ENCODE results near the gene XPNPEP2. TPM values are rescaled to one million over a fixed set of nuclear protein-coding genes. Genes with fewer than 3 reads are reported as not detected.
"Not testable (repeated sequence)": the region's sequence is repeated elsewhere in the genome, so short reads cannot be mapped to it uniquely, and the experiment has no call there.

XPNPEP2 gene
- polyA plus RNA-seq, 1 donor from 2014 or later, result 0.26 TPM

DNA sequence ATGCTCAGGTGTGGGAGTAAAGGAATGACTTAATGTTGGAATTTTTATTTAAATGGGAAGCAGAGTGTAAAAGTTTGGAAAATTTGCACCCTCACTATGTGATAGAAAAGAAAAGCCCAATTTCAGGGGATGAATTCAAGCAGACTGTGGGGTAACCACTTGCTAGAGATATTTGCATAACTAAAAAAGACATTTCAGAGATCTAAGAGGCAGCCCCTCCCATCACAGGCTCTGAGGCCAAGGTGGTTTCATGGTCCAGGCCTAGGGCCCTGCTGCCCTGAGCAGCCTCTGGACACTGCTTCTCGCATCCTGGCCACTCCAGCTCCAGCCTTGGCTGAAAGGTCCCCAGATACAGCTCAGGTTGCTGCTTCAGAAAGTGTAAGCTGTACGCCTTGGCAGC lies 5.9 kb upstream of the XPNPEP2 start:
- Mint-ChIP-seq H3K9me3 (peaks cover 0 to 2% (median 0%) of the 10 kb centered on the region in 3 donors), H3K27me3 (peaks cover 7% of the 10 kb centered on the region), H3K27ac (no peak overlapping the region), H3K4me3 (peak overlapping the region in 1 of 4 donors; percentile 71), H3K36me3 (no peaks in the 10 kb centered on the region), H3K4me1 (peaks cover 23 to 31% (median 31%) of the 10 kb centered on the region in 3 donors)

GRCh38 chrX:129733335-129733734 lies 5.4 kb upstream of the XPNPEP2 start:
- Mint-ChIP-seq H3K36me3 (no peaks in the 10 kb centered on the region), H3K27ac (no peak overlapping the region), H3K9me3 (peaks cover 0 to 2% (median 0%) of the 10 kb centered on the region in 3 donors), H3K4me3 (no peak overlapping the region), H3K4me1 (peaks cover 27 to 35% (median 35%) of the 10 kb centered on the region in 3 donors), H3K27me3 (peaks cover 8% of the 10 kb centered on the region)

GRCh38 chrX:129736491-129736890 lies 2.3 kb upstream of the XPNPEP2 start:
- Mint-ChIP-seq H3K4me3 (no peak overlapping the region), H3K36me3 (no peaks in the 10 kb centered on the region), H3K4me1 (peaks cover 23 to 30% (median 27%) of the 10 kb centered on the region in 3 donors), H3K27ac (peak overlapping the region in 1 of 3 donors; percentile 38), H3K9me3 (peaks cover 0 to 2% (median 0%) of the 10 kb centered on the region in 3 donors), H3K27me3 (peaks cover 6% of the 10 kb centered on the region)

GRCh38 chrX:129737916-129738315 lies 863 bp upstream of the XPNPEP2 start:
- H3K4me3 Mint-ChIP-seq, result peak overlapping the region in 1 of 4 donors; percentile 9
- H3K4me1 Mint-ChIP-seq, result peaks cover 18 to 21% (median 21%) of the 10 kb centered on the region in 3 donors
- H3K36me3 Mint-ChIP-seq, result no peaks in the 10 kb centered on the region
- peak overlapping the region in 1 of 3 donors; percentile 68 for H3K27ac Mint-ChIP-seq
- H3K9me3 Mint-ChIP-seq, result peaks cover 0 to 2% (median 0%) of the 10 kb centered on the region in 3 donors
- peaks cover 9% of the 10 kb centered on the region for H3K27me3 Mint-ChIP-seq

DNA sequence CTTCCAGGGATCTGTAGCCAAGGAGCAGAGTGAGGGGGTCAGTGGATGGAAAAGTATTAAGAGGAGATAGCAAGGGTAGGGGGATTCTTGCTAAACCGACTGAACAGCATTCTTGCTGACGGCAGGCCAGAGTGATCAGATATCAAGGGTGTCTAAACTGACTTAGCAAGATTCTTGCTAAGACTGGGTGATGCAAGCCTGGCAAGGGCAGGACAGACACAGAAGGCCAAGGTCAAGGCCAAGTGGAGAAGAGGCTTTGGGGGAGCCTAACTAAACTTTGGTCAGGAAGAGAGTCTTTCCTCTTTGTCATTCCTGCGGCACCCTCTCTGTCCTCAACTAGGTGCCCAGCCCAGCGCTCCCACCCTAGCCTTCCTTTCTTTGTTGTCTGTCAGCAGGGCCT lies 799 bp downstream of the XPNPEP2 start:
- Mint-ChIP-seq H3K9me3 (no peaks in the 10 kb centered on the region), H3K27me3 (peaks cover 9% of the 10 kb centered on the region), H3K36me3 (no peaks in the 10 kb centered on the region), H3K4me3 (no peak overlapping the region), H3K4me1 (peaks cover 15 to 21% (median 20%) of the 10 kb centered on the region in 3 donors), H3K27ac (peak overlapping the region in 1 of 3 donors; percentile 37)

GRCh38 chrX:129741880-129742758 lies 3.3 kb downstream of the XPNPEP2 start:
- no peak overlapping the region for H3K27ac Mint-ChIP-seq
- no peaks in the 10 kb centered on the region for H3K36me3 Mint-ChIP-seq
- H3K4me3 Mint-ChIP-seq, result no peak overlapping the region

GRCh38 chrX:129742759-129743152 lies 4.0 kb downstream of the XPNPEP2 start:
- H3K9me3 Mint-ChIP-seq, H3K27ac Mint-ChIP-seq, H3K27me3 Mint-ChIP-seq, H3K36me3 Mint-ChIP-seq, H3K4me3 Mint-ChIP-seq: not testable (repeated sequence)
- peaks cover 6 to 10% (median 7%) of the 10 kb centered on the region in 3 donors for H3K4me1 Mint-ChIP-seq

More at GRCh38 chrX:129741880-129742758, 3.3 kb downstream of the XPNPEP2 start:
- no peaks in the 10 kb centered on the region for H3K9me3 Mint-ChIP-seq
- peaks cover 8% of the 10 kb centered on the region for H3K27me3 Mint-ChIP-seq
- H3K4me1 Mint-ChIP-seq, result peaks cover 10 to 11% (median 11%) of the 10 kb centered on the region in 3 donors

DNA sequence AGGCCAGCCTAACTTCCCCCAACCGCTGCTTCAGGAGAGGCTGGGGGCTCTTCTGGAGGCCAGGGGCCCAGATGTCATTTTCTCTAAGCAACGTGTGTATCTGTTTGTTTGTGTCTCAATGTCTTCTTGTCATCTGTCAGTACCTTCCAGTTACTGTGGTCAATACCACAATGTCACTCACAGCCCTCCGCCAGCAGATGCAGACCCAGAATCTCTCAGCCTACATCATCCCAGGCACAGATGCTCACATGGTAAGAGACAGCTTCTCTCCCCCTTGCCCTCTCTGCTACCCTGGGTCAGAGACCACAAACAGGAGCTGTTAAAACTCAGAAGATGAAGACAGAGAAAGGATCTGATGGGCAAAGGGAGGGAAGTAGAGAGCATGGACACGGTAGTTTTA lies 5.0 kb downstream of the XPNPEP2 start:
- Mint-ChIP-seq H3K4me1 (peaks cover 2 to 5% (median 2%) of the 10 kb centered on the region in 3 donors), H3K27ac (peak overlapping the region in 1 of 3 donors; percentile 36), H3K27me3 (peaks cover 6% of the 10 kb centered on the region), H3K9me3 (no peaks in the 10 kb centered on the region), H3K36me3 (no peaks in the 10 kb centered on the region), H3K4me3 (no peak overlapping the region)

- H3K4me3 Mint-ChIP-seq, result no peak overlapping the region
- no peaks in the 10 kb centered on the region for H3K9me3 Mint-ChIP-seq
Observed at GRCh38 chrX:129744861-129745321, 6.1 kb downstream of the XPNPEP2 start.

DNA sequence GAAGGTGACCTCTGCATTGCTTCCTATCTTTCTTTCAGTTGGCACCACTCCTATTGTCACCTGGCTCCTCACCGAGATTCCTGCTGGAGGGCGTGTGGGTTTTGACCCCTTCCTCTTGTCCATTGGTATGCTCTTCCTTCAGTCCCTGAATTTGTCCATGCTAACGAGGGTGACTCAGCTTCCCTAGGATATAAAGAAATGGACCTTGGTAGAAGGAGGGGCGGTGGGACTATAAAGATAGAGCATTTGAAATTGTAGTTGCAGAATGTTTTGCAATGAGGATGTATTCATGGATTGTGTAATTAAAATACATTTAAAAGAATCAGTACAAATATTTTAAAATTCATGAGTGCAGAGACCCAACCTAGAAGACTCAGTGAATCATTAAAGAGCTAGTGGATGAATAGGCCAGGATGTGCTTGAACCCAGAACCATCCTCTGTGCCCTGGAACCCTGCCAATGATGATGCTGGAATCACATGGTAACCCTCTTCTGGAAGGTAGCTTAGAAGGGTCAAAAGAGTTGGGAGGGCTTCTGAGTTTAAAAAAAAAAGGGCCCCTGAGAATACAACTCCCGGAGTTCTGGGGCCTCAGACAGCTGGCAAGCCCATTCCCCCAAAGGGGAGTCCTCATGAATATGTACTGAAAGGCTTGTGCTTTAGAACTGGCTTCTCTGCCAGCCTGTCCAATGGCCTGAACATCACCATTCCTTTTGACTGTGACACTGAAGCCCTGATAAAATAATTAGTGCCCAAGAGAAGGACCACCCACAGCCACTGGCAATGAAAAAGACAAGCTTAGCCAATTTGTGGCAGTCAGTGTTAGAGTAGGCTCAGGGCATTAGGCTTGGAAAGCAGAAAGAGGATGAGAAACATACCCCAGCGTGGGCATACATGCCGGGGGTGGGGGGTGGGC lies 8.0 kb downstream of the XPNPEP2 start:
- Mint-ChIP-seq H3K36me3 (no peaks in the 10 kb centered on the region), H3K4me1 (peaks cover 0 to 2% (median 2%) of the 10 kb centered on the region in 3 donors), H3K27ac (no peak overlapping the region), H3K4me3 (no peak overlapping the region), H3K9me3 (no peaks in the 10 kb centered on the region), H3K27me3 (peaks cover 7% of the 10 kb centered on the region)

More at GRCh38 chrX:129744861-129745321, 6.1 kb downstream of the XPNPEP2 start:
- H3K27me3 Mint-ChIP-seq, result peaks cover 6% of the 10 kb centered on the region
- H3K36me3 Mint-ChIP-seq, result no peaks in the 10 kb centered on the region
- H3K27ac Mint-ChIP-seq, result no peak overlapping the region
- peaks cover 0 to 2% (median 2%) of the 10 kb centered on the region in 3 donors for H3K4me1 Mint-ChIP-seq

- Mint-ChIP-seq H3K27me3 (peaks cover 7% of the 10 kb centered on the region), H3K4me3 (no peak overlapping the region), H3K27ac (no peak overlapping the region), H3K4me1 (peaks cover 0 to 3% (median 0%) of the 10 kb centered on the region in 3 donors), H3K9me3 (no peaks in the 10 kb centered on the region), H3K36me3 (no peaks in the 10 kb centered on the region)
Observed at GRCh38 chrX:129747533-129747932, 8.8 kb downstream of the XPNPEP2 start.

GRCh38 chrX:129748305-129748704 lies 9.5 kb downstream of the XPNPEP2 start:
- Mint-ChIP-seq H3K4me3 (no peak overlapping the region), H3K4me1 (peaks cover 0 to 4% (median 0%) of the 10 kb centered on the region in 3 donors), H3K27me3 (peaks cover 4% of the 10 kb centered on the region), H3K27ac (no peak overlapping the region), H3K36me3 (no peaks in the 10 kb centered on the region), H3K9me3 (no peaks in the 10 kb centered on the region)

DNA sequence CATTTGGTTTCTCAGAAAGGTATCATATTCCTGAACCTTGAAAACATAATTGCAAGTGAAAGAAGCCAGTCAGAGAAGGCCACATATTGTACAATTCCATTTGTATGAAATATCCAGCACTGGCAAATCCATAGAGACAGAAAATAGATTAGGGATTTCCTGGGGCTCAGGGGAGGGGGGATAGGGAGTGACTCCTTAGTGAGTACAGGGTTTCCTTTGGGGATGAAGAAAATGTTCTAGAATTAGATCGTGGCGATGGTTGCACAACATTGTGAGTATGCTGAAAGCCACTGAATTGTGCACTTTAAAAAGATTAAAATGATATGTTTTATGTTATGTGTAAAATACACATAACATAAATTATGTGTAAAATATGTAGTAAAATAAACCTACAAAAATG lies 10.3 kb downstream of the XPNPEP2 start:
- peaks cover 0 to 5% (median 3%) of the 10 kb centered on the region in 3 donors for H3K4me1 Mint-ChIP-seq
- no peak overlapping the region for H3K27ac Mint-ChIP-seq
- no peaks in the 10 kb centered on the region for H3K9me3 Mint-ChIP-seq
- H3K36me3 Mint-ChIP-seq, result no peaks in the 10 kb centered on the region
- no peak overlapping the region for H3K4me3 Mint-ChIP-seq
- peaks cover 1% of the 10 kb centered on the region for H3K27me3 Mint-ChIP-seq

DNA sequence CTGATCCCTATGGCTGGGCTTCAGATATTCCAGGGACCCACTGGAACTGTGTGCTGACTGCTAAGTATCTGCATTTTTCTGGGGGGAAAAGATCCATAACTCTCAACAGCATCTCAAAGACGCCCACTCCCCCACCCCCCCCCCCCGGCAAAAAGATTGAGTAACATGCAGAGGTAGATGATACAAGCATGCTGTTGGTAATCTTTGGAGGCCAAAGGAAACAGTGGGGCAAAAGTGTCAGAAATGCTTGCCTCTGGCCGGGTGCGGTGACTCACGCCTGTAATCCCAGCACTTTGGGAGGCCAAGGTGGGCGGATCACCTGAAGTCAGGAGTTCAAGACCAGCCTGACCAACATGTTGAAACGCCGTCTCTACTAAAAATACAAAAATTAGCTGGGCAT lies 12.2 kb downstream of the XPNPEP2 start:
- H3K36me3 Mint-ChIP-seq, result no peaks in the 10 kb centered on the region
- H3K27me3 Mint-ChIP-seq, result peaks cover 4% of the 10 kb centered on the region
- no peak overlapping the region for H3K27ac Mint-ChIP-seq
- peaks cover 4 to 13% (median 7%) of the 10 kb centered on the region in 3 donors for H3K4me1 Mint-ChIP-seq
- no peaks in the 10 kb centered on the region for H3K9me3 Mint-ChIP-seq
- no peak overlapping the region for H3K4me3 Mint-ChIP-seq
